ENCODE measurements around the gene PTPRE. TPM values are rescaled to one million over a fixed set of nuclear protein-coding genes. Genes with fewer than 3 reads are reported as not detected.

The PTPRE gene
- total RNA-seq, 1 donor from 2014 or later: 3.6 TPM

GRCh38 chr10:128124813-128125403 lies 218.0 kb downstream of the PTPRE start:
- Mint-ChIP-seq H3K4me1 (ENCODE audit: unreplicated experiment) (peaks cover 23% of the 10 kb centered on the region), H3K36me3 (peaks cover 19% of the 10 kb centered on the region), H3K9me3 (no peaks in the 10 kb centered on the region), H3K4me3 (peak overlapping the region; percentile 94), H3K27ac (peak overlapping the region; percentile 72), H3K27me3 (peaks cover 7% of the 10 kb centered on the region)
- TF ChIP-seq CTCF (conservative IDR thresholded peaks at IDR 0.05): no peak
- DNase-seq (ENCODE audit: extremely low spot score, unreplicated experiment): no peak

- peaks cover 23% of the 10 kb centered on the region for H3K4me1 Mint-ChIP-seq (ENCODE audit: unreplicated experiment)
- H3K9me3 Mint-ChIP-seq: no peaks in the 10 kb centered on the region
- H3K36me3 Mint-ChIP-seq: peaks cover 19% of the 10 kb centered on the region
- H3K27me3 Mint-ChIP-seq: peaks cover 9% of the 10 kb centered on the region
- DNase-seq (ENCODE audit: extremely low spot score, unreplicated experiment): no peak
- no peak for TF ChIP-seq CTCF (conservative IDR thresholded peaks at IDR 0.05)
- peak overlapping the region; percentile 72 for H3K27ac Mint-ChIP-seq
- H3K4me3 Mint-ChIP-seq: peak overlapping the region; percentile 94
These were observed 218.6 kb downstream of the PTPRE start for GRCh38 chr10:128125416-128125943.

GRCh38 chr10:128125944-128126764 lies 219.3 kb downstream of the PTPRE start, which contains the start of gene MKI67:
Gene MKI67, minus strand, starts transcription at chr10:128126423. Its CDS starts 756 bp downstream, at chr10:128125667.
- Mint-ChIP-seq H3K4me3 (peak within 1 kb of the TSS; percentile 94), H3K4me1 (ENCODE audit: unreplicated experiment) (peaks cover 23% of the 10 kb centered on the region), H3K36me3 (peaks cover 14% of the 10 kb centered on the region), H3K27me3 (peaks cover 12% of the 10 kb centered on the region), H3K27ac (peak within 1 kb of the TSS; percentile 72), H3K9me3 (no peaks in the 10 kb centered on the region)
- peak; percentile 87 for DNase-seq (ENCODE audit: extremely low spot score, unreplicated experiment)
- TF ChIP-seq CTCF (conservative IDR thresholded peaks at IDR 0.05): no peak

- Mint-ChIP-seq H3K36me3 (no peaks in the 10 kb centered on the region), H3K4me3 (no peak overlapping the region), H3K4me1 (ENCODE audit: unreplicated experiment) (peaks cover 15% of the 10 kb centered on the region), H3K27ac (no peak overlapping the region), H3K9me3 (no peaks in the 10 kb centered on the region), H3K27me3 (peaks cover 18% of the 10 kb centered on the region)
- no peak for DNase-seq (ENCODE audit: extremely low spot score, unreplicated experiment)
- TF ChIP-seq CTCF (conservative IDR thresholded peaks at IDR 0.05): no peak
These were observed 221.7 kb downstream of the PTPRE start for GRCh38 chr10:128128582-128128981.

GRCh38 chr10:128130051-128130450 lies 223.1 kb downstream of the PTPRE start:
- peaks cover 4% of the 10 kb centered on the region for H3K4me1 Mint-ChIP-seq (ENCODE audit: unreplicated experiment)
- no peak for DNase-seq (ENCODE audit: extremely low spot score, unreplicated experiment)
- H3K9me3 Mint-ChIP-seq: no peaks in the 10 kb centered on the region
- TF ChIP-seq CTCF (conservative IDR thresholded peaks at IDR 0.05): no peak
- H3K36me3 Mint-ChIP-seq: no peaks in the 10 kb centered on the region
- no peak overlapping the region for H3K27ac Mint-ChIP-seq
- H3K4me3 Mint-ChIP-seq: no peak overlapping the region
- H3K27me3 Mint-ChIP-seq: peaks cover 17% of the 10 kb centered on the region

Other genes with a start within 250 kb of the PTPRE start
- 0.21 and 4.8 TPM in 2 replicates for gene FOXI2, start 169.9 kb upstream of the PTPRE start, total RNA-seq (ENCODE audit: low replicate concordance)
- gene CLRN3, start 14.2 kb upstream of the PTPRE start, total RNA-seq (ENCODE audit: low replicate concordance): 2.2 and 6.6 TPM in 2 replicates
- 40.5 and 104 TPM in 2 replicates for gene MKI67, start 219.3 kb downstream of the PTPRE start, total RNA-seq (ENCODE audit: low replicate concordance)

Measured in type B pancreatic cell (in vitro differentiated cells).